NCI-H2171 treated with DMSO at 0.1 percent for 48 hours (cell line): ENCODE results near the gene HIPK3.

Experiments
- DNase-seq: peaks from one replicate; lab custom pipeline; 2025; lab: John Stamatoyannopoulos, UW

HIPK3 gene

GRCh38 chr11:33390944-33391892 is 134.0 kb downstream of the HIPK3 start:
- DNase-seq: no peak

GRCh38 chr11:33391893-33392251 is 134.7 kb downstream of the HIPK3 start:
- no peak for DNase-seq

GRCh38 chr11:33394431-33395109 is 137.4 kb downstream of the HIPK3 start:
- DNase-seq: no peak

GRCh38 chr11:33396361-33396760 is 139.2 kb downstream of the HIPK3 start:
- DNase-seq: no peak

GRCh38 chr11:33399421-33399820 is 142.2 kb downstream of the HIPK3 start:
- peak; percentile 29 for DNase-seq

- peak; percentile 41 for DNase-seq
Observed at GRCh38 chr11:33402066-33402465, 144.9 kb downstream of the HIPK3 start.

- no peak for DNase-seq
Observed at GRCh38 chr11:33403344-33403743, 146.2 kb downstream of the HIPK3 start.

GRCh38 chr11:33405834-33406602 is 148.8 kb downstream of the HIPK3 start:
- DNase-seq: peak; percentile 52
